C4-2B (cell line): ENCODE results near the gene ZFYVE26.

Experiments
- ZFX ChIP-seq: fragments of 450-650 bp; IDR thresholded peaks from 2 replicates; pipeline ENCODE4 v1.6.1; 2017
- TF ChIP-seq, protein P1 (sequence below): fragments of 450-650 bp; conservative IDR thresholded peaks from 2 replicates; pipeline ENCODE4 v1.5.1; 2017; ENCODE audit warnings: mild to moderate bottlenecking

DNA sequence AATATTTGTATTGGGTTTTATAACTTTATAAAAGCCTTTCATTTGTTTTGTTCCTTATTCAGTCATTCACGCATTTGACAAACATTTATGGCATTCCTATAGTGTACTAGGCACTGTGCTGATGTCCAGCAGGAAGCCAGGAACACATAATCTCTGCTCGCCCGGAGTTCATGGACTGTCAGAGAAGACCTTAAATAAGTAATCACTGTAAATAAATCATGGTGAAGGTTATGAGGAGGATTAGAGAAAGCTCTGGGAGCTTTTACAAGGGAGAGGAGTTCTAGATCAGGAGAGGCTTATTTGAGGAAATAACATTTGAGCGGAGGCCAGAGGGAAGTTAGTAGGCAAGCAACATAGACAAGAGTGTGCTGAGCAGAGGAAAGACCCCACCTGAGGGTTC lies 119.4 kb downstream of the ZFYVE26 start:
- TF ChIP-seq, protein P1, sequence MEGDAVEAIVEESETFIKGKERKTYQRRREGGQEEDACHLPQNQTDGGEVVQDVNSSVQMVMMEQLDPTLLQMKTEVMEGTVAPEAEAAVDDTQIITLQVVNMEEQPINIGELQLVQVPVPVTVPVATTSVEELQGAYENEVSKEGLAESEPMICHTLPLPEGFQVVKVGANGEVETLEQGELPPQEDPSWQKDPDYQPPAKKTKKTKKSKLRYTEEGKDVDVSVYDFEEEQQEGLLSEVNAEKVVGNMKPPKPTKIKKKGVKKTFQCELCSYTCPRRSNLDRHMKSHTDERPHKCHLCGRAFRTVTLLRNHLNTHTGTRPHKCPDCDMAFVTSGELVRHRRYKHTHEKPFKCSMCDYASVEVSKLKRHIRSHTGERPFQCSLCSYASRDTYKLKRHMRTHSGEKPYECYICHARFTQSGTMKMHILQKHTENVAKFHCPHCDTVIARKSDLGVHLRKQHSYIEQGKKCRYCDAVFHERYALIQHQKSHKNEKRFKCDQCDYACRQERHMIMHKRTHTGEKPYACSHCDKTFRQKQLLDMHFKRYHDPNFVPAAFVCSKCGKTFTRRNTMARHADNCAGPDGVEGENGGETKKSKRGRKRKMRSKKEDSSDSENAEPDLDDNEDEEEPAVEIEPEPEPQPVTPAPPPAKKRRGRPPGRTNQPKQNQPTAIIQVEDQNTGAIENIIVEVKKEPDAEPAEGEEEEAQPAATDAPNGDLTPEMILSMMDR: no peak
- TF ChIP-seq ZFX: no peak
